Measurements from ENCODE around the gene RANBP1.

Gene RANBP1

DNA sequence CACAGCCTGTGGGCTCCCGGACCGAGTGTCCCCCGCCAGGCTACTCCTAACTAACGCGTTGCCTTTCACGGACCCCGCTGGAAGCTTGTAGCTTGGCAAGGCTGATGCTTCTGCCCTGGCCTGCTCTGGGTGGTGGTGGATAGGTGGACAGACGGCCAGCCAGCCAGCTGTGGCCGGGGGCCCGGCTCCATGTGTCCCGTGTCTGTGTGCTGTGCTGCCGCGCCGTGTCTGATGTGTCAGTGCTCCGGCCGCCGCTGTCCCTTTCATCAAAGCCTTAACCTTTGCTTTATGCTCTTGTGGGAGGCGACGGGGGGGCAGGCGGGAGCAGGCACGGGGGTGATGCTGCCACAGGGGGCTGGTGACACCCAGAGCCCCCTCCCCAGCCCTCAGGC lies 29.9 kb downstream of the RANBP1 start:
- TF ChIP-seq POLR2AphosphoS5 (IDR thresholded peaks at IDR 0.05; ENCODE audit: borderline replicate concordance, low read depth, low read length), result no peak
- no peak for TF ChIP-seq FOXP2 (optimal IDR thresholded peaks at IDR 0.05; ENCODE audit: control extremely low read depth, extremely low read length, insufficient read depth)
- no peak for TF ChIP-seq EZH2 (IDR thresholded peaks at IDR 0.05)
- no peaks in the 10 kb centered on the region for H3K9me3 ChIP-seq (ENCODE audit: low read depth, low read length)
- no peak overlapping the region for H3K9ac ChIP-seq (ENCODE audit: insufficient read length)
- H3K27ac ChIP-seq, result no peak overlapping the region
- no peak overlapping the region for H3K4me3 ChIP-seq
- no peaks in the 10 kb centered on the region for H3K36me3 ChIP-seq (ENCODE audit: insufficient read depth, low read length)
- DNase-seq (ENCODE audit: low read depth, low spot score), result no peak

GRCh38 chr22:20146777-20147176 lies 30.9 kb downstream of the RANBP1 start:
- no peak overlapping the region for H3K27ac ChIP-seq
- DNase-seq (ENCODE audit: low read depth, low spot score), result no peak
- H3K4me3 ChIP-seq, result no peak overlapping the region

DNA sequence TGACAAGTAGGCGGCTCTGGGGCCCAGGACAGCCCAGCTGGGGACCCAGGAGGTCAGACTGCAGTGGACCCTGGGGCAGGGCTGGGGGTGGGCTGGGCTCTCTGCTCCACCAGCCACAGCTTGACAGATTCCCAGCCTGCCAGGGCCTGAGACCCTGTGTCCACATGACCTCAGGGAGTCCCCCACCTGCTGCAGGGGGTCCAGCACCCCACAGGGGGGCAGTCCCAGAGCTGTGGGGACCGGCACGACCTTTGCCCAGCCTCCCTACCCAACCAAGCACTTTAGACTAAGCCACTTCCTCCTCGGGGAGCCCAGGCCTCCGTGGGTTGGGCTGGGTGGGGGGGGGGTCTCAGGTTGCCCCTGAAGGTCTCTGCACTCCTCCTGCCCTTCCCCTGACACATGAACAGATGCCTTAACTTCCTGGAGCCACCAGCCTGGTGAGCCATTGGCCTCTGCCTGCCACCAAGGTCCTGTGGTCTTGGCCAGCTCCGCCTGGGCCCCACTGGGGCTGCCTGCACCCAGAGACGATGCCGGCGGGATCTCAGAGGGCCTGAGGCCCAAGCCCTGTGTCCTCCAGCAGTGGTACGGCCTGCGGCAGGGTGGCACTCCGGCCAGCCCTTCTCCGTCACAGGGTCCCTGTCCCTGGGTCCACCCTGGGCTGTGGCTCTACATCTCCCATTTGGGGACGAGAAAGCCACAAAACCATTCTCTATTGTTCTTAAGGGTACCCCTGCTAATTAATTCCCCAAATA lies 31.5 kb downstream of the RANBP1 start:
- no peak for TF ChIP-seq FOXP2 (optimal IDR thresholded peaks at IDR 0.05; ENCODE audit: control extremely low read depth, extremely low read length, insufficient read depth)
- no peak for TF ChIP-seq POLR2AphosphoS5 (IDR thresholded peaks at IDR 0.05; ENCODE audit: borderline replicate concordance, low read depth, low read length)
- no peak for TF ChIP-seq EZH2 (IDR thresholded peaks at IDR 0.05)
- H3K9ac ChIP-seq (ENCODE audit: insufficient read length), result no peak overlapping the region
- no peak for DNase-seq (ENCODE audit: low read depth, low spot score)
- H3K4me3 ChIP-seq, result no peak overlapping the region
- no peaks in the 10 kb centered on the region for H3K9me3 ChIP-seq (ENCODE audit: low read depth, low read length)
- H3K36me3 ChIP-seq (ENCODE audit: insufficient read depth, low read length), result no peaks in the 10 kb centered on the region
- H3K27ac ChIP-seq, result no peak overlapping the region

More at GRCh38 chr22:20146777-20147176, 30.9 kb downstream of the RANBP1 start:
- Histone ChIP-seq H3K9me3 (ENCODE audit: low read depth, low read length) (no peaks in the 10 kb centered on the region), H3K9ac (ENCODE audit: insufficient read length) (no peak overlapping the region), H3K36me3 (ENCODE audit: insufficient read depth, low read length) (no peaks in the 10 kb centered on the region)
- no peak for TF ChIP-seq EZH2 (IDR thresholded peaks at IDR 0.05)
- no peak for TF ChIP-seq FOXP2 (optimal IDR thresholded peaks at IDR 0.05; ENCODE audit: control extremely low read depth, extremely low read length, insufficient read depth)
- no peak for TF ChIP-seq POLR2AphosphoS5 (IDR thresholded peaks at IDR 0.05; ENCODE audit: borderline replicate concordance, low read depth, low read length)

GRCh38 chr22:20148414-20148813 lies 32.5 kb downstream of the RANBP1 start:
- Histone ChIP-seq H3K9ac (ENCODE audit: insufficient read length) (no peak overlapping the region), H3K36me3 (ENCODE audit: insufficient read depth, low read length) (no peaks in the 10 kb centered on the region), H3K27ac (no peak overlapping the region), H3K9me3 (ENCODE audit: low read depth, low read length) (no peaks in the 10 kb centered on the region), H3K4me3 (no peak overlapping the region)
- TF ChIP-seq FOXP2 (optimal IDR thresholded peaks at IDR 0.05; ENCODE audit: control extremely low read depth, extremely low read length, insufficient read depth) (no peak), EZH2 (IDR thresholded peaks at IDR 0.05) (no peak), POLR2AphosphoS5 (IDR thresholded peaks at IDR 0.05; ENCODE audit: borderline replicate concordance, low read depth, low read length) (no peak)
- no peak for DNase-seq (ENCODE audit: low read depth, low spot score)

DNA sequence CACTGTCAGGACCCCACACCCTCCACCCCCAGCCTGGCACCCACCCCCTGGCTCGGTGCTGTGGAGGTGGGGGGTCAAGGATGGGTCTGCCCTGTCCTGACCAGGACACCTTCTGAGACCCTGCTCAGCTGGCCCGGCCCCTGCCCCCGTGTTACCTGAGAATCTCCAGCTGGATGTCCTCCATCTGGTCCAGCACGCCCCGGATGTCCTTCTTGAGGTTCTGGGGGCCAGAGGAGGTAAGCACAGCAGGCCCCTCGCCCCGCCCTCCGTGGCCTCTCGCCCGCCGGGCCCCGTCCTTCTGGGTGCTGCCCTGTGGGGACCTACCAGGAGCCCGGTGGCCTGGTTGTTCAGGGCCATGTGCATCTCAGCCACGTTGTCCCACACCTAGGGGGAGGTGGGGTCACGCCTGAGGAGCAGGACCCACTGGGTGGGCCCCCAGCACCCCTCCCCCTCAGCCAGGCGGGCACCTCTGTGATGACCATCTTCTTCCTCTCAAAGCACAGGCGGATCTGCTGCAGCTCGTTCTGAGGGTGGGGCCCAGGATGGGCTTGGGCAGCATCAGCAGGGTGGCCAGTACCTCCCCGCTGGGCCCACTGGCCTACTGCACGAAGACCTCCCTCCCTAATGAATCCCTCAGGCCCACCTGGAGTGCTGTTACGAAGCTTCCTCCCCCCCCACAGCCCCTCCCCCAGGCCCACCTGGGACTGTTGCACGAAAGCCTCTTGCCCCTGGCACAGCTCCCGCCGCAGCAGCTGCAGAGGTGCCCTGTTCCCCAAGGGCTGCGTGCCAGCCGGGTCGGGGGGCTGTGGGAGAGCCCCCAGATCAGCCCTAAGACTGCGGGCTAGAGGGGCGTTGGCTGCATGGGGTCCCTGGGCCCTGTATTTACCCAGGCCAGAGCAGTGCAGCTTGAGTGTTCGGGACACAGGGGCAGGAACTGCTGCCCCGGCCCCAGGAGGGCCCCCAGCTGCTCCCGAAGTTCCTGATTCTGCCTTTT lies 33.6 kb downstream of the RANBP1 start:
- no peak for DNase-seq (ENCODE audit: low read depth, low spot score)
- Histone ChIP-seq H3K27ac (no peak overlapping the region), H3K9ac (ENCODE audit: insufficient read length) (no peak overlapping the region), H3K9me3 (ENCODE audit: low read depth, low read length) (no peaks in the 10 kb centered on the region), H3K36me3 (ENCODE audit: insufficient read depth, low read length) (no peaks in the 10 kb centered on the region), H3K4me3 (no peak overlapping the region)
- no peak for TF ChIP-seq EZH2 (IDR thresholded peaks at IDR 0.05)
- no peak for TF ChIP-seq FOXP2 (optimal IDR thresholded peaks at IDR 0.05; ENCODE audit: control extremely low read depth, extremely low read length, insufficient read depth)
- TF ChIP-seq POLR2AphosphoS5 (IDR thresholded peaks at IDR 0.05; ENCODE audit: borderline replicate concordance, low read depth, low read length), result no peak

GRCh38 chr22:20150381-20151275 lies 34.7 kb downstream of the RANBP1 start, which contains the start of gene CCDC188:
TSS of gene CCDC188 (minus strand) at chr22:20151055. CDS start at chr22:20150986, 69 bp downstream.
- Histone ChIP-seq H3K36me3 (ENCODE audit: insufficient read depth, low read length) (no peaks in the 10 kb centered on the region), H3K9me3 (ENCODE audit: low read depth, low read length) (no peaks in the 10 kb centered on the region), H3K9ac (ENCODE audit: insufficient read length) (no peak within 1 kb of the TSS), H3K27ac (no peak within 1 kb of the TSS), H3K4me3 (no peak within 1 kb of the TSS)
- TF ChIP-seq POLR2AphosphoS5 (IDR thresholded peaks at IDR 0.05; ENCODE audit: borderline replicate concordance, low read depth, low read length), result no peak
- TF ChIP-seq EZH2 (IDR thresholded peaks at IDR 0.05), result no peak
- TF ChIP-seq FOXP2 (optimal IDR thresholded peaks at IDR 0.05; ENCODE audit: control extremely low read depth, extremely low read length, insufficient read depth), result no peak
- DNase-seq (ENCODE audit: low read depth, low spot score), result no peak

GRCh38 chr22:20151276-20151588 lies 35.3 kb downstream of the RANBP1 start:
- Histone ChIP-seq H3K27ac (no peak overlapping the region), H3K4me3 (no peak overlapping the region), H3K9me3 (ENCODE audit: low read depth, low read length) (no peaks in the 10 kb centered on the region), H3K36me3 (ENCODE audit: insufficient read depth, low read length) (no peaks in the 10 kb centered on the region), H3K9ac (ENCODE audit: insufficient read length) (no peak overlapping the region)
- DNase-seq (ENCODE audit: low read depth, low spot score), result no peak
- no peak for TF ChIP-seq POLR2AphosphoS5 (IDR thresholded peaks at IDR 0.05; ENCODE audit: borderline replicate concordance, low read depth, low read length)
- TF ChIP-seq EZH2 (IDR thresholded peaks at IDR 0.05), result no peak
- no peak for TF ChIP-seq FOXP2 (optimal IDR thresholded peaks at IDR 0.05; ENCODE audit: control extremely low read depth, extremely low read length, insufficient read depth)

Data from SK-N-MC (cell line).